Fibroblast of skin of scalp (primary cell): ENCODE measurements around the gene CCDC12.
"Not testable (repeated sequence)": the region's sequence is repeated elsewhere in the genome, so short reads cannot be mapped to it uniquely, and the experiment has no call there.

Source experiments
- DNase-seq: peaks from one replicate; pipeline ENCODE4 v3.0.0-alpha.2; 2013

The CCDC12 gene

DNA sequence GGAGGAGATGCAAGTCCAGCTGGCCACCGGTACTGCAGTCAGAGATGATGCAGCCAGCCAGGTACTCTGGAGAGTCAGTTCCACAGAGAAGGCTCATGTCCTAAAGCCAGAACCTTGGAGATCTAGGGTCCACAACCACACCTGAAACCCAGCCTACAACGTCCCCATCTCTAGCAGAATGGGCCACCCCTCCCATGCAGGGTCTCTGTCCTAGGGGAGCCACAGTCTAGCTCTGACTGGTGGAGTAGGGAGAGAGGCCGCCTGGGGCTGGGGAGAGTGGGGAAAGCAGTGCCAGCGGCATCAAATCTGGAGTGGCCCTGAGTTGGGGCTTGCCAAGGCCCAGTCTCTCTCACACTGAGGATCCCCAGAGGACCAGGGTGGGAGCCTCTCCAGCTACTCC lies 55.5 kb downstream of the CCDC12 start:
- no peak for DNase-seq

DNA sequence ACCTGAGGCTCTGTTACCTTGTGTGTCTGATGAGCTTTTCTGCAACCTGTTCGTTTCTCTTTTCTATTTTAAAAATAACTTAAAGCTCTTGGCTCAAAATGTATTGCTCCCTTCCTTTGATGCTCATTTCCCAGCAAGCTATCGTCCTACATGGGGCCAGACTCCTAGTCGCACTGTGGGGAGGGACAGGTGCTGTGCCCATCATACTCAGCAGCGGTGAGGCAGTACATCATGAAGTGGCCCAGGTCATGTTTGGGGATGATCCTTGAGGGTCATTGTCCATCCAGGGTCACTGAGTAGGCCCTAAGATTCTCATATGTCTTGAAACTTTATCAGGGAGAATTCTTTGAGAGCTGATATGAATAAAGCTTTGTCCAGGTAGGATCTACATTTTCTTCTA lies 57.9 kb downstream of the CCDC12 start:
- no peak for DNase-seq

DNA sequence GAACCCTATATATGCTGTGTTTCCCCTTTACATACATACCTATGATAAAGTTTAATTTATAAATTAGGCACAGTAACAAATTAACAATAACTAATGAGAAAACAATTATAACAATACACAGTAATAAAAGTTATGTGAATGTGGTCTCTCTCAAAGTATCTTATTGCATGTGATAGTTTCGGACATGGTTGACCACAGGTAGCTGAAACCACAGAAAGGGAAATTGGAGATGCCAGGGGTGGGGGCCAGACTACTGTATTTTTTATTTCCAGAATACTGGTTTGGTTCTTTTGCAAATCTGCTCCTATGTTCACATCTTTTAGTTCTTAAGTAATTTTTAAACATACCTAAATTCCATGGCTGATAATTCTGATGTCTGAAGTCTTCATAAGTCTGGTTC lies 58.3 kb downstream of the CCDC12 start:
- DNase-seq = no peak

DNA sequence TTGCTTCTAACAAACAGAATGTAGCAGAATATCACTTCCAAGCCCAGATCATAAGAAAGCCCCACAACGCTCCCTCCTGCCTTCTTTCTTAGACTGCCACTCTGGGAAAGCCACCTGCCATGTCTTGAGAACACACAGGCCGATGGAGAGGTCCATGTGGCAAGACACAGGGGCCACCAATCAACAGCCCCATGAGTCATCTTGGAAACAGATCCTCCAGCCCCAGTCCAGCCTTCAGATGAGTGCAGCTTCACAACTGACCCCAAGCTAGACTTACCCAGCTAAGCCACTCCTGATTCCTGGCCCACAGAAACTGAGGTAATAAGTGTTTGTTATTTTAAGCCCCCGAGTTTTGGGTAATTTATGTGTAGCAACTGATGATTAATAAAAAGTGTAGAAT lies 59.3 kb downstream of the CCDC12 start:
- no peak for DNase-seq

DNA sequence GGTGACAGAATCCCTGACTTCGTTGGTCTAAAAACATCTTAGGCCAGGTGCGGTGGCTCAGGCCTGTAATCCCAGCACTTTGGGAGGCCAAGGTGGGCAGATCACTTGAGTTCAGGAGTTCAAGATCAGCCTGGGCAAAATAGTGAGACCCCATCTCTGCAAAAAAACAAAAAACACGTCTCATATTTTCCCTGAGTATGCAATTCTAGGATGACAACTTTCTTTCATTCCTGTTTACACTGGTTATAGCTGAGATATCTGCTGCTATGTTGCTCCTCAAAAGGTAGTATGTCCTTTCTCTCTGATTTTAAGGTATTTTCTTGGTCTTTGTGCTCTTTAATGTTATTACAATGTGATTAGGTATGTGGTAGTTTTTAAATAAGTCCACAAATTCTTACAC lies 59.7 kb downstream of the CCDC12 start:
- DNase-seq = no peak

DNA sequence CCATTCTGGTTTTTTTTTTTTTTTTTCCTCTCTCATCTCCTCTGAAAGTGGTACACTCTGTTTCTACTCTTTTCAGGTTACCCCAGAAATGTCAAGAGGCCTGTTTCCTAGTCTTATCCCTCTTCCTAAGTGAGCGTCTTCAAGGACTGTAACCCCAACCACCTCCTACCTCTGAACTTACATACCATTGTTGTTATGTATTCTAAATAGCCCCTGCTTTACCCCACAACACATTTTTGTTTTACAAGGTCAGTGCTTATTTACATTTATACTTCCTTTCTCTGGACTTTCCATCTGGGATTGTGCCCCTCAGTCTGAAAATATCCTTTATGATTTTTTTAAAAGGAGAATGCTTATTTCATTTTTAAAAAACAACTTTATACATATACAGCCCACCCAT lies 60.3 kb downstream of the CCDC12 start:
- no peak for DNase-seq

DNA sequence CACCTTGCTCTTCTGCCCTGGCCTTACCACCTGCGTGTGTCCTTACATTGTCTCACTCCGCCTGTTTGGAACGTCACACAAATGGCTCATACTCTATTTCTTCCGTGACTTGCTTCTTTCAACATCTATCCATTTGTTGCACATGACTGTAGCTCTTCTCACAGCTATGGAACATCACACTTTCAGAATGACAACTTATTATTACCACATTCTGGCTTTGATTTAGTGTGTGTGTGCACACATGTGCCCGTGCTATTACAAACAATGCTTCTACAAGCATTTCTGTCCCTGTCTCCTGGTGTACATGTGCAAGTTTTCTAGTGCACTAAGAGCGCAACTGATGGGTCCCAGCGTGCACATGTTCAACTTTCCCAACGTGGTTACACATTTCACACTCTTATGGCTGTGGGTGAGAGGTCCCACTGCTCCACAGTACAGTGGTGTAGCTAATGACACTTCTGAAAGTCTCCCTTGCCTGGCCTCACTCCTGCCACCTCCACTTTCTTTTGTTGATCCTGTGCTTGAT lies 61.2 kb downstream of the CCDC12 start:
- DNase-seq = no peak

DNA sequence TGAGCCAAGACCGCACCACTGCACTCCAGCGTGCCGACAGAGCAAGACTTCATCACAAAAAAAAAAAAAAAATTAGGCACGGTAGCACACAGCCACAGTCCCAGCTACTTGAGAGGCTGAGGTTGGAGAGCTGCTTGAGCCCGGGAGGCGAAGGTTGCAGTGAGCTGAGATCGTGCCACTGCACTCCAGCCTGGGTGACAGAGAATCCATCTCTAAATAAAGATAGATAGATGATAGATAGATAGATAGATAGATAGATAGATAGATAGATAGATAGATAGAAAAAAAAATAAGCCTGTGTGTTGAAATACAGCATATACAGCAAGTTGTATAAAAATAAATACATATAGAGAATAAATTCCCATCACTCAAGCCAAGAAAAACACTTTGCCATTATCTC lies 61.7 kb downstream of the CCDC12 start:
- no peak for DNase-seq

DNA sequence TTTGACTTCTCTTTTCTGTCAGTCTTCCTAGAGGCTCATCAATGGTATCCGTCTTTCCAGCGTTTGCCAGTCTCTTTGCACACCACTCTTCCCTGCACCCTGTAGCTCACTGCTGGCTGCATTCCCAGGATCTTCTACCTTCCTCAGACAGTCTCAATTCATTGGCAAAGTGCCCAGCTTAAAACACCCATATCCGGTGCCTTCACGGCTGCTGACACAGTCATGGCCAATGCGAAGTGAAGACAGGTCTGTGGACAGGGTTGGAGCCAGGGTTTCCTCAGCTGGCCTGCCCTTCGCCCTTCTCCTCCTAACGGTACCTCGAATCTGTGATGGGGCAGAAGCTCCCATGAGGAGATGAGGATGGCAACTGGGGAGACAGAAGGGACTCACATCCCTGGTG lies 62.9 kb downstream of the CCDC12 start:
- DNase-seq = peak; percentile 78

DNA sequence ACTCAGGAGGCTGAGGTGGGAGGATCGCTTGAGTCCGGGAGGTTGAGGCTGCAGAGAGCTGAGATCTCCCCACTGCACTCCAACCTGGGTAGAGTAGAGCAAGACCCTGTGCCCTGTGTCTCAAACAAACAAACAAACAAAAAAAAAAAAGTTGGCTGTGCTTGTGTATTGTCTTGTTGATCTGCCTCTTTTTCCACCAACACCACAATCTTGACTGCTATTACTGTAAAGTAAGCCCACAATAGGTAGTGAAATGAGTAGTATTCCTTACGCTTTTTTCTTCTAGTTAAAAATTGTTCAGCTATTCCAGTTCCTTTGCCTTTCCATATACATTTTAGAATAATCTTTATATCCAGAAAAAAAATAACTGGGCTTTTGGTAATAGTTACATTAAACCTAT lies 63.6 kb downstream of the CCDC12 start:
- no peak for DNase-seq

DNA sequence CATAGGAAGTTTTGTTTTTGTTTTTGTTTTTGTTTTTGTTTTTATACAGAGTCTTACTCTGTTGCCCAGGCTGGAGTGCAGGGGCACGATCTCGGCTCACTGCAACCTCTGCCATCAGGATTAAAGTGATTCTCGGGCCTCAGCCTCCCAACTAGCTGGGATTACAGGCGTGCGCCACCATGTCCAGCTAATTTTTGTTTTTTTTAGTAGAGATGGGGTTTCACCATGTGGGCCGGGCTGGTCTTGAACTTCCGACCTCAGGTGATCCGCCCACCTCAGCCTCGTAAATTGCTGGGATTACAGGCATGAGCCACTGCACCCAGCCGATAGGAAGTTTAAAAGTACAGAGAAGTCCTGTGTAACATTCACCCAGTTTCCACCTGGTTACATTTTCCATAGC lies 65.6 kb downstream of the CCDC12 start:
- DNase-seq = not testable (repeated sequence)

DNA sequence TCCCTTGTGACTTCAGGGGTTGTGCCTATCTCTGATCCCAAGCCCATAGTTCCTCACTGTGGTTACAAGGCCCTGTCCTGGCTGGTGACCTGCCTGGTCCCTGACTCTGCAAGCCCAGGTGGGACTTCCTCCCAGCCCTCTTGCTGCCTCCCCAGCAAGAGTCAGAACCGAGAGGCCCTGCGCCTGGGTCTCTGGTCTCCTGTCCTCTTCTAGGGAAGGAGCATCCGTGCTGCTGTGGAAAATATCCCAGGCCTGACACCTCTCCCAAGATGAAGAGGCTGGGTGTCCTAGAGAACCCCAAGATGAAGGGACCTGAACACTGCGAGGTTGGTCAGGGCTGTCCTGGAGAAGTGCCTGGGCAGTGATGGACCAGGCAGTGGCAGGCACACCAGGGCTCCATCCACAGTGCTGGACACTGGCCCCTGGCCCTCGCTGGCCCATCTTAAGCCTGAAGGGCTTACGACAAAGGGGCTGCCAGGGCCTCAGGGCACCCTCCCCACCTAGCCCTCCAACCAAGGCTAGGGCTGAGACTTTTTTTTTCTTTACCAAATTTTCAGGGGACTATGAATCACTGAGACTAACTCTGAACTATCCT lies 66.3 kb downstream of the CCDC12 start:
- DNase-seq = no peak

DNA sequence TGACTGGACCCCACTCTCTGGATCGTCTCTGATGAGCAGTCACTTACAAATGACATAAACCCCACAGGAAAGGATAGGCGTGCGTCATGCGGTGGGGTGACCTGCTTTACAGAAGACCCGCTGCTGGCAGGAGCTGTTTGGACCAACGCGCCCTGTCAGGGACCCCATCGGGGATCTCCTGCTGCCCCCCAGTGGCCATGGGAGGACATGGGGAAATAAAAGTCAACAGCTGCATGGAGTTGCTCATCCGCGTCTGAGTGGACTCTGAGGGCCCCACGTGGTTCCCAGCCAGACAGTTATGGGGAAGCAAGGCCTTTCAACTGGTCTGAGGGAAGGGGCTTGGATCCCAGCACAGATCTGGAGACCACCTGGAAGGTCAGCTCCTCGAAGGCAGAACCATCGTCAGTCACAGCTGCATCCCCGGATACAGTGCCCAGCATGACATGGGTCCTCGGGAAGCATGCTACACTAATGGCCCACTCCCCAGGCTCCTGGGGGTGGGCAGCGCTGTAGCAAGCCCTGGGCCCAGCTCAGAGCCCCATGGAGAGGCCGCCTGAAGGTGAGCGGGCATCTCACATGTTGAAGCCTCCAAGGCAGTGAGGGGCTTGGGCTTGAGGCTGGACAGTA lies 66.9 kb downstream of the CCDC12 start:
- peak; percentile 89 for DNase-seq

DNA sequence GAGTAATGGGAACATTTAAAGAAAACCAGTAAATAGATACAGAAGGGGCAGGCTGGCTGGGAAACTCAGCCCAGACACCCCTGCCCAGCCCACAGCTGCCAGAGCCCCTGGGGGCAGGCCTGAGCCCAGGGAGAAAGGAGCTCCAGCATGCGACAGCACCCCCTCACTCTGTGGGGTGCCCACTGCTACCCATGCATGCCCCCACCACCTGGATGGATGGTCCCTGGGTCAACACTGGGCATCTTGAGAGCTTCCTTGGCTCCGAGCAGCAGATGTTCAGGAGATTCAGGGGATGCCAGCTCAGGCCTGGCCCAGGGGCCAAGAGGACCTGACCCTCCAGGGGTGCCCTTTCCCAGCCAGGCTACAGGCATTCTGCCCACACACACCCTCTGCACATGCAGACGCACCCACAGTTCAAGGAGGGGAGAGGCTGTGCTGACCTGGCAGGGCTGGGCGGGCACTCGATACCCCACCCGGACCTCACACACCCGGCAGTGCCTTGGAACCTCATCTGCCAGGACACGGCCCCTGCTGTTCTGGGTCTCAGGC lies 67.5 kb downstream of the CCDC12 start:
- DNase-seq = no peak

DNA sequence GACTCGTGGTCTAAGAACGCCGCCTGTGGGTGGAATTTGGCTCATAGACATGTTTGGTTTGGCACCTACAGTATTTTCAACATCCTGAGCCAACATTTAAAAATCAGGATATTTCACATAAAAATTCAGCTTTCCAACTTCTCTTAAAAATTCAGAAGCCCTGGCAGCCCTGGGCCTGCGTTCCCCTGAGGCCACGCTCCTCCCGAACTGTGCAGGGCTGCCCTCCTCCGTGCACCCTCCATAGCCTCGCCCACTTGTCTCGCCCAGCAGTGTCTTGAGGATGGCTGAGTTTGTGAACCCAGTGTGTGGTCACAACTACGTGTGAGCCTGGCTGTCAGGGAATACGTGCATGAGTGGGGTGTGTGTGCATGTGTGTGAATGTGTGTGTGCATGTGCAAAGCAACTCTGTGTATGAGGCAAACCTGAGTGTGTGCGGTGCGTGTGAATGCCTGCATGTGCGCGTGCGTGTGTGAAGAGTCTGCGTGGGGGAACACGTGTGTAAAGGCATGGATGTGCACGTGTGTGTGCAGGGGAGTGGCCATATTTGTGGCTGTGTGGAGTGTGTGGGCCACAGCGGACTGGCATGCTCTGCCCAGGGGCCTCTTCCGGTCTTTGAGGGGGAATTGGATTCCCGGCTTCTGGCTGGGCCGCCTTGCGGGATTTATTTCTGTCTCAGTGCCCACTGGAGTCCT lies 68.1 kb downstream of the CCDC12 start:
- peak; percentile 78 for DNase-seq

DNA sequence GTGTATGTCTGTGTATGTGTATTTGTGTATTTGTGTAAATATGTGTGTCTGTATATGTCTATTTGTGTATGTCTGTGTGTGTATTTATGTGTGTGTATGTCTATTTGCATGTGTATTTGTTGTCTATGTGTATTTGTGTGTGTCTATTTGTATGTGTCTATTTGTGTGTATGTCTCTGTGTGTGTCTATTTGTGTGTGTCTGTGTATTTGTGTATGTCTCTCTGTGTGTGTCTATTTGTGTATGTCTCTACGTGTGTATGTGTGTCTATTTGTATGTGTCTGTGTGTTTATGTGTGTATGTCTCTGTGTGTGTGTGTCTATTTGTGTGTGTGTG lies 68.6 kb downstream of the CCDC12 start:
- no peak for DNase-seq

DNA sequence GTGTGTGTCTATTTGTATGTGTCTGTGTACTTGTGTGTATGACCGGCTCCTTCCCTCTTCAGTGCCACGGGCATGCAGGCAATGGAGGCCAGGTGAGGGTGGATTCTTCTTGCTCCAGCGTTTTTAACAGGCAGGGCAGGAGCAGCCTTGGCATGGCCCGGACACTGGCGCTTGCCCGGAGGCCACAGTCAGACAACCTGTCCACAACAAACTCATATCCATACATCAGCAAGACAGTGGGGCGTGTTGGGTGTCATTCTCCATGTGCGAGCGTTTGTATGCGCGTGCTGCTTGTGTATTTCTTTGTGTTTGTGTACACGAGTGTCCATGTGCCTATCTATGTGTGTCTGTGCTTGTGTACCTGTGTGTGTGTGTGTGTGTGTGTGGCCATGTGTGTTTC lies 69.3 kb downstream of the CCDC12 start:
- DNase-seq = no peak

DNA sequence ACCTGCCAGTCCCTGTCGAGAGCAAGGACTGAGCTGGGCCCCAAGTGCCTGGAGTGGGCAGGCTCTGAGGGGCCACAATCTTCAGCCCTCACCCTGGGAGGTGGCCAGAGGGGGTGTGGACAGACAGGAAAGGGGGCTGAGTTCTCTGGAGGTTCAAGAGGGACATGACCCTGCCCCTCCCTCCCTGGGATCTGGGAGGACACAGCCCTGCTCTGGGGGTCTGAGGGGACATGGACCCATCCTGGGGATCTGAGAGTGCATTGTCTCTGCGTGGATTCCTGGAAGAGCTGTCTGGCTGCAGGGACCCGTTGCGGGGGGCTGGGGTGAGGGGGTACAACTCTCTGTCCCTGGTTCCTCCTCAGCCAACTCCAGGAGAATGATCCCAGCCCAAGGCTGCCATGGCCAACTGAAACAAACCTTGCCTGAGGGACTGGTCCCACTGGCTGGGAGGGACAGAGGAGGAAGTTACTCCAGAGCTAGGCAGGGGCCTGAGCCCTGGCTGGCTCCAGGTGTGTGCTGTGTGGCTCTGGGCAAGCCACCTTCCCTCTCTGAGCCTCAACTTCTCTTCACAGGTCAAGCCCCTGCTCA lies 70.0 kb downstream of the CCDC12 start:
- no peak for DNase-seq

DNA sequence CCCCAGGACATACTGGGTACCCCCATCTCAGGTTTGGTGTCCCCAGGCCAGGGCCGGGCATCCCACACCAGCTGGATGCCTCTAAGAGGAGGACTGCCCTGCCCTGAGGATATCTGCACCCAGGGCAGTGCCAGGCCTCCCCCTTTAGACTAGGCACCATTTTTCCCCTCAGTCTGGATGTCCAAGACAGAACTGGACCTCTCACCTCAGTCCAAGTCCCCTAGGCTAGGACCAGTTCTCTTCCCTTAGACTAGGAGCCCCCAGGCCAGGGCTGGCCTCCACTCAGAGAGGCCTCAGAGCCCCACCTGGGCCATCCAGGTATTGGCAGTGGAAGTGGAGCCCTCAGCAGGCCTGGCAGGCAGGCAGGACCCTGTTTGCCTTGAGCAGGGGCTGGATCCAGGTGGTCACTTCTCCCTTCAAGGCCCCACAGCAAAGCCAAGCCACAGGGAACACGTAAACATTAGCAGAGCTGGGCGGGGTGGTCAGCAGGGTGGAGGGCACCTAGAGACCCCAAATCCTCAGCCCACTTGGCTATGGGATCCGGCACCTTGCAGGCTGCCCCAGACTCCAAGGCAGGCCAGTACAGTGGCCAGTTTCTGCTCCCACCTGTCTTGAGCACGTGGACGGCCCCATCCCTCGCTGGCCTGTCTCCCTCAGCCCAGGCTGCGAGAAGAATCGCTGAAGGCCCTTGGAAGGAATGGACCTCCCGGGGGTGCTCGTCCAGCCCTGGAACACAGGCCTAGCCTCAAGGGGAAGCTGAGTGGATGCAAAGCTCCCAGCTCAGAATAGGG lies 70.7 kb downstream of the CCDC12 start:
- DNase-seq = no peak

DNA sequence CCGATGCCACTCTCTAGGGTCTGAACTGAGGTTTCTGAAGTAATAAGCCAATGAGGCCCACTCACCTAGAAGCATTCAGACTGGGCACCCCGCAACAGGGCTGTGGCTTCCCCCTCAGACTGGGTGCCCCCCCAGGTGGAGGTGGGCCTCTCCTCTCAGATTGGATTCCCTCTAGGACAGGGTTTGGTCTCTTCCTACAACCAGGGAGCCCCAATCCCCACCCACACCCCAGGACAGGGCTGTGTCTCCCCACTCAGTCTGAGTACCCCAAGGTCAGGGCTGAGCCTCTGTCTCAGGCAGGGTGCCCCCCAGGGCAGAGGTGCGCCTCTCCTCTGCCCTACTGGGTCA lies 71.4 kb downstream of the CCDC12 start:
- no peak for DNase-seq

DNA sequence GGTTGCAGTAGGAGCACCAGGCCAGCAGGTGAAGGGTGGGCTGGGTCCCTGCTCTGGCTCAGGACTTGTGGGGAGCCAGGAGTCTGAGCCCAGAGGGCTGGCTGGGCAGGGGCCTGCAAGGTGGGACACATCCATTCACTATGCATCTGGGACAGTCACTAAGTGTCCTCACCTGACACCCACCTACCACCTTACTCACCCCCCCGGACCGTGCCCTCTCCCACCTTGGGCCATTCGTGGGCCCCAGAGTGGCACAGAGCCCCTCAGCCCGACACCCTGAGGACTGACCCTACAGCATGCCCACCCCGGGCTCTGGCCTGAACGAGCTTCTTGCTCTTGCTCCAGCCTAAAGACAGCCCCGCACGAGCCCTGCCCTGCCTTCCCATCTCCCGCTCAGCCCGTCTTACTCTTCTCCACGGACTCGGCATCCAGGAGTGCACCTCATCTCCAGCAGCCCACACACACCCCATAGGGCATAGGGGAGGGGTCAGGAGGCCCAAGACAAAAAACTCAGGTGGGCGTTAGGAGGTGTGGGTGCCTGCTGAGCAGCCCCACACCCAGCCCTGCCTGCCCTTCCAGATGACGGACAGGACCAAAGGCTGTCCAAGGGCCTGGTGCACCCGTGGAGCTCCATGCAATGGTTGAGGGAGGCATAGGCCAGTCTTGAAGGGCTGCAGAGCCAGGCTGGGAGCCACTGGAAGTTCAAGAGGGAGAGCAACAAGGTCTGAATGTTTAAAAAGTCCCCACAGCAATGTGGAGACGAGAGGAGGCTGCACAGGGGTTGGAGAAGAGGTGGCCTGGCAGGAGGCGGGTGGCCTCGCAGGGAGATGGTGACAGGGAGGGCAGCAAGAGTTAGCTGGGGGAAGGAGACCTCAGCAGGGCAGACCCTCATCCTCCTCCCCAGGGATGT lies 72.0 kb downstream of the CCDC12 start:
- DNase-seq = no peak
